WTC11 (cell line): ENCODE results near the gene TNFAIP8L1.

ENCODE experiments used
- ATF3 ChIP-seq: sonication (generic); formaldehyde crosslinking; conservative IDR thresholded peaks from 2 replicates; pipeline ENCODE4 v1.8.1; 2022; ENCODE audit warnings: mild to moderate bottlenecking, missing genetic modification reagents
- CREB1 ChIP-seq: sonication (generic); formaldehyde crosslinking; IDR thresholded peaks from 2 replicates; pipeline ENCODE4 v1.8.0; 2023; ENCODE audit warnings: mild to moderate bottlenecking, missing genetic modification reagents
- CTCF ChIP-seq: fragments of 200-600 bp; IDR thresholded peaks from 2 replicates; pipeline ENCODE4 v1.8.0; 2022; ENCODE audit warnings: antibody characterized with exemption
- FOXJ3 ChIP-seq: sonication (generic); formaldehyde crosslinking; IDR thresholded peaks from 2 replicates; pipeline ENCODE4 v1.9.0; 2021; ENCODE audit warnings: missing genetic modification reagents, mild to moderate bottlenecking, borderline replicate concordance
- IRF1 ChIP-seq: sonication (generic); formaldehyde crosslinking; IDR thresholded peaks from 2 replicates; pipeline ENCODE4 v1.8.0; 2023; ENCODE audit warnings: missing genetic modification reagents
- JAZF1 ChIP-seq: fragments of 250-450 bp; sonication (Bioruptor Pico); IDR thresholded peaks from 2 replicates; pipeline ENCODE4 v1.9.0; 2021; ENCODE audit warnings: moderate library complexity, mild to moderate bottlenecking, inconsistent platforms
- PRDM15 ChIP-seq: sonication (generic); formaldehyde crosslinking; IDR thresholded peaks from 2 replicates; pipeline ENCODE4 v1.8.0; 2022; ENCODE audit warnings: missing genetic modification reagents
- SMAD3 ChIP-seq: sonication (generic); formaldehyde crosslinking; IDR thresholded peaks from 2 replicates; pipeline ENCODE4 v1.8.0; 2022; ENCODE audit warnings: missing genetic modification reagents, mild to moderate bottlenecking, borderline replicate concordance
- TEAD4 ChIP-seq: sonication (generic); formaldehyde crosslinking; IDR thresholded peaks from 2 replicates; pipeline ENCODE4 v1.8.0; 2022; ENCODE audit warnings: mild to moderate bottlenecking, missing genetic modification reagents

GRCh38 chr19:4618019-4618418, 21.3 kb upstream of the TNFAIP8L1 start:
- TF ChIP-seq TEAD4 (CRISPR knock-in tag), result no peak
- no peak for TF ChIP-seq FOXJ3
- TF ChIP-seq CREB1 (CRISPR knock-in tag), result no peak
- TF ChIP-seq CTCF, result no peak
- no peak for TF ChIP-seq PRDM15
- TF ChIP-seq JAZF1 (CRISPR knock-in tag), result no peak
- TF ChIP-seq SMAD3 (CRISPR knock-in tag), result no peak
- TF ChIP-seq IRF1 (CRISPR knock-in tag), result no peak
- no peak for TF ChIP-seq ATF3 (CRISPR knock-in tag)
